NCI-H1417 treated with DMSO at 0.1 percent for 48 hours (cell line): ENCODE data around the gene MALL.
"Not testable (repeated sequence)": the region's sequence is repeated elsewhere in the genome, so short reads cannot be mapped to it uniquely, and the experiment has no call there.

Experiments used
- DNase-seq: peaks from one replicate; lab custom pipeline; 2025; lab: John Stamatoyannopoulos, UW

MALL gene

DNA sequence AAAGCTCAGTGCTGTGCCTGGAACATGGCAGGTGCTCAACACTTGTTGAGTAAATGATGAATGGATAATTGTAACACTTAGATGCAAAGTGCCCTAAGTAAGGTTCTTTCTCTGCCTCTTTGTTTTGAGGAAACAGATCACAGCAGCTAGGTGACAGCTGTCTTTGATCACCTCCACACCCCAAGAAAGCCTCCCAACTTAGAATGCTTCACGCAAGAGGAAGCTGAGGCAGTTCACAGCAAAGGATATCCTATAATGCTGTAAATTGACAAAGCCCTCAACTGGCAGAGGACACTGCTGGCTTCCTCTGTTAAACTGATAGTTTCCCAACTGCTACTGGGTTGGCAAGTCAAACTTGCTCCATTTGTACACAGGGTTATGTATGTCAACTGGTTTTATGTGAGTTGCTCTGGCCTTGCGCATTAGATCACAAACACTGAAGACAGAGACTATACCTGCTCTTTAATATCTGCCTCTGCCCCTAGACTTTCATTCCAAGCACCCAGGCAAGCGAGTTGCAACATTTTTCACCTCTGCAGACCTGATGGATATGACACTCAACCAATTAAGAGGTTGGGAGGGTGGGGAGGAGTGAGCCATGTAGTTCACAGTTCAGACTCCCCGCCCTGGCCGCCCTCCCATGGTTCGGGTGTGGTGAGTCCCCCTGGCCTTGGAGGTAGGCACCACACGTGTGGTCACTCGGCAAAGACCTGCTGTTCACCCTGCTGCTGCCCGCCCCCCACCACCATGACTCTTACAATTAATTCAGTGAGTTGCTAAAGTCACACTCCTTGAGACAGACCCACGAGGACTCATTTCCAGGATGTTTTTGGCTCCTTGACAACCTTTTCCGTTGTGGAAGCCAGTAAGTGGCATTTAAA, 4.8 kb upstream of the MALL start:
- no peak for DNase-seq

DNA sequence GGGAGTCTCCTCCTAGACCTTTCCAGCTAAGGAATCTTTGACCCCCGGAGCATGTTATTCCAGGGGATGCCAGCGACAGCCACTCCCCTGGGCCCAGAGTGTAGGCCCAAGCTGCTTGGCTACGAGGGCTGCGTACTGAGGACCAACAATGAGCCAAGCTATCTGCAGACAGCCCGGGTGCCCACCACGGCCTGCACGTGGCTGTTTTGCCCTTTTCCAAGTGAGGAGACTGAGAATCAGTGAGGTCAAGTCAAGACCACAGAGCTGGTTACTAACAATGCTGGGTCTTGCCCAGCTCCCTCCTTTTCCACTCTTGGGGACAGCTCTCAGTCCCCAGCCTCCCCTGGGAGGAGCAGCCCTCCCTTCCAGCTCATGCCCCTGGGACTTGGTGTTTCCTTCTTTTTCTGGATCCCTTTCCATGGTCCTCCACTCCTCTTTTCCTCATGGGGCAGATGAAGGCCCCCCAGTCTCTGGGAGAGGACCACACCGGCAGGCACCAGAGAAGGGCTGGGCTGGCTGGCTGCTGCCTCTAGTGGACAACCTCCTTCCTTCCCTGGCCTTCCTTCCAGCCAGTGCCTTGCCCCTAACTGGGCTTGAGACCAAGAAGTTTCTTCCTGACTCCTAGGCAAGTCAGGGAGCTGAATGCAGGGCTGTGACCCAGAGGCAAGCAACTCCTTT, 550 bp upstream of the MALL start:
- DNase-seq, result no peak

DNA sequence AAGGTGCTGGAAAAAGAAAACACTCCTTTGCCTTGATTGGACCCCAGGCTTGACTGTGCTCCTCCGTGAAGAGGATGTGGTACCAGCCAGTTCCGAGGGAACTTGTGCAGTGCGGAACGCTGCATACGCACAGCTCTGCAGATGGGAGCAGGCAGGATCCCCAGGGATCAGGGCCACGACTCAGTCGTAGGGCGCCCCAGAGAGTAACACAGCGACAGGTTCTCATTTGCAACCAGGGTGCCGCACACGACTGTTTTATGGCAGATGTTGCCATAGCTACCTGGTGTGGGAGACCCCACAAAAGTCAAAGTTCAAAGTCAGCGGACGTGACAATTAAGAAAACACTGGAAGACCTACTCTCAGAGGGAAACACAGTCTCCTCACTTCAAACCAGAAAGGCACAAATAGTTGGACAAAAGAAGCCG, 779 bp downstream of the MALL start:
- no peak for DNase-seq

DNA sequence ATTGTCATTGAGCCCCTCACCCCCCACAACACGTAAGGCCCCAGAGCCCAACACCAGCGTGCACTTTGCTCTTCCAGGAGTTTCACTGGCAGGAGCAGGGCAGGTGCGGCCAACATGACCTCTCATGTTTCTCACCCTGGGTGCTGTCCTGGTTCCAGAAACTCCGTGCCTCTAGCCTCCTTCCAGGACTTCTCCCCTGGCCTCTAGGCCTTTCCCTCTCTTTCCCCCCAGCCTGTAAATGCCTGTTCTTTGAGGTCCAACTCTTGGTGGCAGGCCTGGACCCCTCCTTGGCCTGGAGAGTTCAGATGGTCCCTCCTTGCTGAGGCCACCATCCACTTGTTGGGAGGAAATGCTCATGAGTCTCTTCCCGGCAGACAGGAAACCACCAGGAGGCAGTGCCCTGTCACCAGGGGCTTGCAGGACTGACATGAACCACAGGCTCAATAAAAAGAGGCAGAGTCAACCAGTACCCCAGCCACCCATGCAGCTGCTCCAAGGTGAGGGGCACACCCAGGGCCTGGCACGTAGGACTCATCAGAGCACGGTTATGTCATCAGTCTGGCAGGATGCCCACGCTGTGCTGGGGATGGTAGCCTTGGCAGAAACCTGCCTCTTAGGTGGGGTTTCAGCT, 1.5 kb downstream of the MALL start:
- DNase-seq, result no peak

DNA sequence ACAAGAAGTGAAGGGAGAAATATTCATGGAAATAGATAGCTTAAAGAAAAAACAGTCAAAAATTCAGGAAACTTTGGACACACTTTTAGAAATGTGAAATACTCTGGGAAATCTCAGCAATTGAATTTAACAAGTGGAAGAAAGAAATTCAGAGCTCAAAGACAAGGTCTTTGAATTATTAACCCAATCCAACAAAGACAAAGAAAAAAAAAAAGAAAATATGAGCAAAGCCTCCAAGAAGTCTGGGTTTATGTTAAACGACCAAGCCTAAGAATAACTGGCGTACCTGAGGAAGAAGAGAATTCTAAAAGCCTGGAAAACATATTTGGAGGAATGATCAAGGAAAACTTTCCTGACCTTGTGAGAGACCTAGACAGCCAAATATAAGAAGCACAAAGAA, 7.3 kb downstream of the MALL start:
- DNase-seq, result not testable (repeated sequence)

DNA sequence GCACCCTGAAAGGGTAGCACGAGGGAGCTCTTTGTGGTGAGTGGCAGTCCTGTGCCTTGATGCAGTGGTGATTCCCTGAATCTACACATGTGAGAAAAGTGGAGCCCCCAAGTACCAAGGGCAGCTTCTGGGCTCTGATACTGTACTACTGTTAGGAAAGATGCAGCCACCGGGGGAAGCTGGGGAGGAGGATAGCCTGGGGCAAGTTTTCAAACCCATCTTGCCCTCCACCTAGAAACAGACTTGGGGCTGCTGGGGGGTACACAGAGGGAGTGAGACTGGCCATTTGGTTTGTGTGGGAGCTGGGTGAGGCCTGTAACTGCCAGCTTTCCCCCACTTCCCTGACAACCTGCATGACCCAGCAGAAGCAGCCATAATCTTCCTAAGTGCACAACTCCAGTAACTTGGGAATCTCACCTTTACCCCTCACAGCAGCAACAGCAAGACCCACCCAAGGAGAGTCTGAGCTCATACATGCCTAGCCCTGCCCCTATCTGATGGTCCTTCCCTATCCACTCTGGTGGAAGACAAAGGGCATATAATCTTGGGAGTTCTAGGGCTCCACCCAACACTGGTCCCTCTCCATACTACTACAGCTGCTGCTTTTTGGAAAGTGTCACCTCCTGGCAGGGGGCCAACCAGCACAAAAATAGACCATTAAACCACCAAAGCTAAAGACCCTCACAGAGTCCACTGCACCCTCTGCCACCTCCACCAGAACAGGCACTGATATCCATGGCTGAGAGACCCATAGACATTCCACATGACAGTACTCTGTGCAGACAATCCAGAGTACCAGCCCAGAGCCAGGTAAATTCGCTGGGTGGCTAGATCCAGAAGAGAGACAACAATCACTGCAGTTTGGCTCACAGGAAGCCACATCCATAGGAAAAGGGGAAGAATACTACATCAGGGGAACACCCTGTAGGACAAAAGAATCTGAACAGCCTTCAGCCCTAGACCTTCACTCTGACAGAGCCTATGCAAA, 8.2 kb downstream of the MALL start:
- no peak for DNase-seq

DNA sequence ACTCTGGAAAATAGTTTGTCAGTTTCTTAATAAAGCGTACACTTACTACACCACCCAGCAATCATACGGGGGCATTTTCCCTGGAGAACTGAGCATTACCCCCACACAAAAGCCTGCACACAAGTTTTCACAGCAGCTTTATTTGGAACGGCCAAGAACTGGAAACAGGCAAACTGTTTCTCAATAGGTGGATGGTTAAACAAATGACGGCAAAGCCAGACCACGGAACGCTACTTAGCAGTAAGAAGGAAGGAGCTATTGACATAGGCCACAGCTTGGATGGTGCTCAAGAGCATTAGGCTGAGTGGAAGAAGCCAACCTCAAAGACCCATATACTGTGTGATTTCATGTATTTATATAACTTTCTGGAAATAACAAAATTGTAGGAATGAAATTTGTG, 9.0 kb downstream of the MALL start:
- DNase-seq, result no peak

DNA sequence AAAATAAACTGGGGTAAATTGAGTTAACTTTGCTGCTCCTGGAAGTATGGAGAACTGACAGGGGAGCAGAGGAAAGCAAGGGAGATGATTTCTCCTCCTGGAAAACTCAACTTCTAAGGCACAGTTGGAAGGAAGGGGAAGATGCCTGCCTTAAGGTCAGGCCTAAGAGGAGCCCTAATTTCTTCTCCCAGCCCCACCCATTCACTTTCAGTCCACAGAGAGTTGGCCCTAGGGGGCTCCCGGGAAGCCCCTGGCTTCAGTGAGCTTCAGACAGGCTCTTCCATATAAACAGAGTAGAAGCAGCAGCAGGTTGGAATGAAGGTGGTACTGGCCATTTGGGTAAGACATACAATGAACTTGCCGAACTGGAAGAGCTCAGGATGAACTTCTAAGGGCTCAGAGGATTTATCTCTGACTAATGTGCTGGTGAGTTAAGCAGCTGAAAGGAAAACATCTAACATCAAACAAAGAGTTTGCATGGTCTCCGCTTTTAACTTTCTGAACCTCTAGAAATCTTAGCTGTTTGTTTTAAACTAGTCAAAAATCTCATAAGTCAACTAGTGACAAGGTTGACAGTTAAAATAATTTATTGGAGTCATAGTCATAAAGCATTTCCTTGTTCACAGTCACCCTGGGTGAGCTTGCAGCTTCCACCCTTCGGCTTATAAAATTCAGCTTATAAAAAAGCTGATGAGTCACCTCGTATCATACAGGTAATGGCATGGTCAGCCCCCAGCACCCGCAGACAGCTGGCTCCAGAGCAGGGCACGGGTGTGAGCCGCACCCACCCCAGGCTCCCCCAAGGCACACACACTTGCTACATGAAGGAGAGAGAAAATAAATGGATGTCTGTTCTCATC, 9.8 kb downstream of the MALL start:
- no peak for DNase-seq

DNA sequence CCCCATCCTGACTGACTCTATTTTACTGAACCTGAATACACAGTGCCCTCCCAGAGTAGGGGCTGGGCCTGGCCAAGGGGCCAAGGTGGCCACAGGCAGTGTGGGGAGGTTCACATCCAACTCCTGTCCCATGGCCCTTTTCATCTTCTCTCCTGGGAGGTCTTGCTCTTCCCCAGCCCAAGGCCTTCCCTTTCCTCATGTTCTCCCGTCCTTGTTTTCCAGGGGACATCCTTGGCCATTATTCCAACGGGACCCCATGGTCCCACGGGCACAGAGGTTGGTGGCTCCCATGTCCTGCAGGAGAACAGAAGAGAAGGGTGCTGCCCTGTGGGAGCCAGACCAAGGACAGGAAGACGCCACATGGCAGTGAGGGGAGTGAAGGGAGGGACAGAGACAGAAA, 10.4 kb downstream of the MALL start:
- no peak for DNase-seq

DNA sequence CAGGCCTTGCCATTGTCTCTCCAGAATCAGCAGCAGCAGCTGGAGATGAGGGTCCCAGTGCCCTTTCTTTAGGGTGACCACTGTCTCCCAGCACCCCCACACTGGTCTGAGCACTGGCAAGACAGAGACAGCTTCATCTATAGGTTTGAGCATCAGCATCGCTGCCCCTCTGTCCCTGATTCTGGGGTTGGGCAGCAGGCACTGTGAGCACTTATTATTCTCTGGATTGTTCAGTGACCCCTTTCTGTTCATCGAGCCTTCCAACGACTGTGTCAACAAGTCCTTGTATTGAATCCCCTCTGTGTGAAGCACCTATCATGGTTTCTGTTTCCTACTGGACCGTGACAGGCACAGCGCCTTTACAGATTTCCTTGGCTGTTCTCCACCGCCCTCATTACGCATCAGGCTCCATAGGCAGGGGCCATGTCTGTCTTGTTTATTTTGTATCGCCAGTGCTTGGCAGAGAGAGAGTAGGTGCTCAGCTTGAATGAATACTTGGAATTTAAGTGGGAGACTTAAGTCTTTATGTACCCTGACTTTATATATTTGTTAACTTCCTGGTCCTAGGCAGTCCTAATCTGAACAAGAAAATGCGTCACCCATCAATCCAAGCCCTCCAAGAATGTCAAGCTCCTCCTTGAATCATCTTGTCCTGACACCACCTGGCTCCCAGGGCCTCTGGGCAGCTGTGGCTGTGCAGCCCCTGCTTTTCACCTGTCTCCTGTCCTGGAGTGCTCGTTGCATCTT, 11.4 kb downstream of the MALL start:
- DNase-seq, result no peak

DNA sequence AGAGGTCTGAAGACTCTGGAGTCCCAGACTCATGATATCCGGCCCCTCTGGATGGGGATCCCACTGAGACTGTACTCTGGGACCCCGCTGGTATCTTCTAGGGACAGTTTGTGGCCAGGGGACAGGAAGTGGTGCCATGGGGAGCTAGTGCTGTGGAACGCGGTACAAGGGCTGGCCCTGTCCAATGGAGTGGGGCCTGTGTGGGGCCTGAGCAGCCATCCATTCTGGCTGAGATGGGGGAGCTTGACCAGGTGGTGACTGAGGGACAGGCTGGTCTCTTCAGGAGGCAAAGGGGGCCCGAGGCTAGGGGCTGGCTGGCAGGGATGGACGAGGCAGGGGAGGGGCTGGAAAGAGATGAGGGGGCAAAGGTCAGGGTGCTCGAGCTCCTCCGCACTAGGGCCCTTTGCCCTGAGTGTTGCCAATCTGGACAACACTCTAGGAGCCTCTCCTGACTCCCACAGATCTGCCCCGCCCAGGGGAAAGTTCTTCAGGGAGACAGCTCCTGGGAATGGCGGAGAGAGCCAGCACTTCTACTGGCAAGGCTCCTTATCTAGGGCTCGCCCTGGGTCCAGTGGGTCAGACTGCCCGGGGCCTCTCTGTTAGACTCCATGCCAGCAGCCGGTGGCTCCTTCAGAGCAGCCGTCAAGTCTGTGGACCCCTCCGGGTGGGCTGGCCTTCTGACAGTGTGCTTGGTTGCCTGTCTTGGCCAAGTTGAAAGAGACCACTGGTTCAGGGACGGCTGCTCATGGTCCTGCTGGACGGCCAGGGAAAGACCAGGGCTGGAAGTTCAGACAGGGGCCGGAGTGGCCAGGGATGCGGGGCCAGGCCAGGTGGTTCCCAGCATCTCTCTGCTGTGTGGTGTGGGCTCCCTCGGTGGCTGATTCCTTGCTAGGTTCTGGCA, 12.3 kb downstream of the MALL start:
- DNase-seq, result no peak

DNA sequence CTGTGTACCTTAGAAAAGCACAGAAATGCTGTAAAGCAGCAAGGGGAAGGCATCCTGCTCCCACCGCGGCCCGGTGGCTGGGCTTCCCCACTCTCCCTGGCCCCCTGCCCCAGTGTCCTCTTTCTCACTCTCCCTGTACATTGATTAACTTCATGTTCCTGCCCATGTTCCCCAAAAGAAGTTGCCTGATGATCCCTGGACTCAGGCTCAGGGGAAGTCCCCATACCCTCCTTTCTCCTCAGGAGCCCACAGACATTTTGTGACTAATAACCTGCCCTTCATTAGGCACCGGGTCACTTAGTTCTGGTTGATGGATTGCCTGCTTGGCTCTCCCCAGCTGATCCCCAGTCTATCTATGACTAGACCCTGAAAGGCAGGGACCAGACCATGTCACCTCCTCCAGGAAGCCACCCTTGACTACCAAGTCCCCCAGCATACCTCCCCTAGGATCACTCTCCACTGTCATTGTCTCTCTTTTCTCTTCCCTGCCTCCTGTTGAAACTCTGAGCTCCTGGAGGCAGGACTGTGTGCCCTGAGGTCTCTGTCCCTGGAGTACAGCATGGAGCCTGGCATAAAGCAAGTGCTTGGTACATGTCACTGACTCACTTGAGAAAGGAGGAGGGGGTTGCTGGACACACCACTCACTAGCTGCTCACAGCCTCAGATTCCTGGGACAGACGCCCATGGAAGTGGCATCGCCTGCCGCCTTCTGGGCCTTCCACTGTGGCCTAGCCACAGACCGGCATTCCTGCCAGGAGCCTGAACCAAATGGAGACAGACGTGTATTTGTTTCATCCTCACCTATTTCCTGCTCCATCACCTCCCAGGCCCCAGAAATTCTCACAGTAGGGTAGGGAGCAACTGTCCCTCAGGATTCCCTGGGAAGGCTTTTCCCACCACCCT, 13.5 kb downstream of the MALL start:
- no peak for DNase-seq

DNA sequence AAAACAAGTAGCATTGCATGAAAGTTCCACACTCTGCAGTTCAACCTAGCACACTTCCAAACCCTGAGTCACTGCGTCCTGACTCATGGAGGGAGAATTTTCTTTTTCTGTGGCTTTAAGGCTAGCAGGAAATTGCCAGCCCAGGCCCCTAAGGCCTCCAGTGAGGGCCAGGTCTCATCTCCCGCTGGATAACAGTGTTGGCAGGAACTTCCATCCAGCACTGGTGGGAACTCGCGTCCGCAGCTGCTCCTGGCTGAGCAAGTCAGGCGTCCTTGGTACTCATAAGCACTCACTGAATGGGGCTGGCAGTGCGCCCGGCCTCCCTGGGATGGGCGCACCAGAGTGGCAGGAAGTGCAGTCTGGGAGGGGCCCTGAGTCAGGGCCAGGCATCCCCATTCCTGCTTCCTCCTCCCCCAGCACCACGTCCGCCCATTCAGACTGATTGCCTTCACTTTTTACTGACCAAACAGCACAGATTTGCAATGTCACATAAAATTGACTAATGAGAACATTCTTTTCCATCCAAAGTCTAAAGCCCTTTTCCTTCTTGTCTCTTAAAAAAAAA, 14.3 kb downstream of the MALL start:
- no peak for DNase-seq

DNA sequence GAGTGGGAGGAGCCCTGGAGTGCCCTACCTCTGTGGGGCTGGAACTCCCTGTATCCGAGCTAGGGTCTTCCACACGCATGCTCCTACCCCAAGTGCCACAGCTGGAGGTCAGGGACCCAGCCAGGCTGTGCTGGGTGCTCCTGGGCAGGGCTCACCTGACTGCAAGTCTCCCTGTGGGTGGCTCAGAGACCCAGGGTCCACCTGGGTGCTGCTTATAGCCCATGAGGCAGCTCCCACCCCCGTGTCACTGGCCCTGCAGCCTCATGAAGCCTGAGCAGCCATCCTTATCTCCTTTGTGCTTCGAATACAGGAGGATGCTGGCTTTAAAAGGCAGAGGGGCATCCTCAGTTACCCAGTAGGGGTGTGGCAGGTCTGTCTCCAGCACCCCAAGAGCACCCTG, 14.7 kb downstream of the MALL start:
- DNase-seq, result not testable (repeated sequence)

DNA sequence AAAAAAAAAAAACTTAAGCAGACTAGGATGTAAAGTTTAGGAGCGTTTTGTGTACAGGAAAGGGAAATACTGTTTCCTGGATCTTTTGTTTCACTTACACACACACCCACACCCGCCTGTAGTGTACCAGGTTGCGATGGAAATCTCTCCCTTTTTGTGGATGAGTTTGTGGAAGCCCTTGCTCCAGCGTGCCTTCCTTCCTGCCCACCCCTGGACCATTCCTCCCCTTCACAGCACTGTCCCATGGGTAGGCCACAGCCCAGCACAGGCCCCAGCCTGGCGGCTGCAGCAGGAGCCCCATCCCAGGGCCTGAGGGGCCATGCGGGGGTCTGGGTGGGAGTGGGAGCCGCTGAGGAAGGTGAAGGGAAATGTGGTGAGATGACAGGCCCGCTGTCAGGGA, 15.1 kb downstream of the MALL start:
- no peak for DNase-seq

DNA sequence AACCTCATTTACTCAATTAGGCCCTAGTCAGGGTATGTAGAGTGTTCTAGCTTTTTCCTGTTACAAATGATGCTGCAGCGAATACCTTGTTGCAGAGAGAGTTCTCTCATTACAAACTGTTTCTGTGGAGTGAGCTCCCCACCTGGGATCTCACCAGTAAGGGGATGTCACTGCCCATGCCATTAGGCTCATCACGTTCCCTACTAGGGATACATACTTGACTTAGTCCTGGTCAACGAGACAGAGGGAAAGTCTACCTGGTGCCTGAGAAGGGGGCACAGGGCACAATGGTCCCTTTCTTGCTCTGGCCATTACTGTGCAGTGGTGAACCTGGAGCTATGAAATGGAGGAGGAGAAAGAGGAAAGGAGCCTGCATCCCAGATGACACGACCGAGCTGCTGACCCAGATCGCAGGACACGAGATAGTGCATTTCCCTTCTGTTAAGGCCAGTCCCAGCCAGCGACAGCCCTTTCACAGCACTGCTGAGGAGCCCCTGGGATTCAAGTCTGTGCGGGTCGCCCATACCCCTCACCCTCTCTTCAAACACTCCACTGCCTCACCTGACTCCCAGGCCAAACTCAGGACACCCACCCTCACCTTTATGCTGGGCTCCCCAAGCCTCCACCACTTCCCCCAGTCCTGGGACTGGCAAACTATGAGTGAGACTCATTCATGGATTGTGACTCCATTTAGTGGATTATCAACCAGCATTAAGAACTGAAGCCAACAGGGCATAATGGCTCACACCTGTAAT, 16.0 kb downstream of the MALL start:
- no peak for DNase-seq

DNA sequence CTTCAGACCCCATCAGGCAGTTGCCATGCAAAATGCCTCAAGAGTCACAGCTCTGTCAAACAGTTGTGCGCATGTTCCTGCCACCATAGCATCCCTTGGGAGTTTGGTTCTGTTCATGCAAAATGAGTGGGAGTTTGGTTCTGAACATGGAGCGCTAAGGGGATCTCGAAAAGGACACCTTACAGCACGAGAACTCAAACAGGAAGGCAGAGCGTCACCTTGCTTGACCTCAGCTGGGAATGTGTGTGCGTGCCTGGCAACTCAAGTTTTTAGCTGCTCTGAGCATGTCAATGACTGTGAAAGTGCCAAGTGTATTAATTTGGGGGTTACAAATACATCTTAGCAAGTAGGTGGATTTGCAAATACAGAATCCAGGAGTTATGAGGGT, 16.6 kb downstream of the MALL start:
- no peak for DNase-seq
